Breast epithelium (tissue), 4 donors: ENCODE measurements around the gene PTPRS. TPM values are rescaled to one million over a fixed set of nuclear protein-coding genes. Genes with fewer than 3 reads are reported as not detected.

Experiments
- DNase-seq, 2 donors: peaks; one replicate each; pipeline ENCODE4 v3.0.0-alpha.2; 2019; ENCODE audit warnings: low spot score in 2 of 2
- H3K27ac ChIP-seq, 2 donors: fragments of 200-600 bp; sonication (generic) in 1 of 2; one replicate each; pipeline ENCODE4 v1.5.1; 2016 to 2019; ENCODE audit warnings: mild to moderate bottlenecking in 1 of 2
- H3K27me3 ChIP-seq, 2 donors: fragments of 200-600 bp; sonication (generic) in 1 of 2; one replicate each; pipeline versions ENCODE4 v1.5.1 to v1.6.0; 2017 to 2019; ENCODE audit warnings: control low read depth in 1 of 2, mild to moderate bottlenecking in 1 of 2
- H3K36me3 ChIP-seq: fragments of 200-600 bp; one replicate; pipeline ENCODE4 v1.5.1; 2019
- H3K4me1 ChIP-seq, 2 donors: fragments of 200-600 bp; sonication (generic); one replicate each; pipeline ENCODE4 v1.5.1; 2016 to 2019; ENCODE audit warnings: control low read depth in 1 of 2
- H3K4me3 ChIP-seq, 3 donors: fragments of 200-600 bp; sonication (generic); 1 replicate in 2 of 3; 2 replicates in 1 of 3; pipeline ENCODE4 v1.5.1; 2016 to 2019; ENCODE audit warnings: mild to moderate bottlenecking in 3 of 3, moderate library complexity in 2 of 3
- H3K9me3 ChIP-seq, 2 donors: fragments of 200-600 bp; sonication (generic) in 1 of 2; one replicate each; pipeline ENCODE4 v1.5.1; 2016 to 2019; ENCODE audit warnings: control low read depth in 1 of 2
- POLR2A ChIP-seq: fragments of 450-650 bp; IDR thresholded peaks from one replicate; pipeline ENCODE4 v1.6.1; 2016; ENCODE audit warnings: antibody characterized with exemption, mild to moderate bottlenecking, moderate library complexity
- POLR2AphosphoS5 ChIP-seq, 3 donors: sonication (generic); formaldehyde crosslinking; IDR thresholded peaks; one replicate each; pipeline ENCODE4 v1.6.1; 2017; ENCODE audit warnings: antibody characterized with exemption in 3 of 3
- intact Hi-C: fragments of 100-400 bp; cut with DNase I; formaldehyde crosslinking; loops from one replicate; pipeline ENCODE4 v1.15.1; 2023; ENCODE audit warnings: low total_unique reads
- total RNA-seq, 3 donors: library from RNA; depleted of rRNA; stranded (reverse); fragments of >200 nt; gene quantifications; one replicate each; pipeline ENCODE4 v1.1.0, GENCODE V29; 2016
- TF ChIP-seq, protein P1 (sequence below), 3 donors: fragments of 450-650 bp; IDR thresholded peaks; one replicate each; pipeline ENCODE4 v1.5.1; 2016 to 2017; ENCODE audit warnings: antibody characterized with exemption in 3 of 3, mild to moderate bottlenecking in 3 of 3, moderate library complexity in 3 of 3

PTPRS gene
- total RNA-seq, 3 donors from 2014 or later, result 111 to 603 (median 114) TPM

DNA sequence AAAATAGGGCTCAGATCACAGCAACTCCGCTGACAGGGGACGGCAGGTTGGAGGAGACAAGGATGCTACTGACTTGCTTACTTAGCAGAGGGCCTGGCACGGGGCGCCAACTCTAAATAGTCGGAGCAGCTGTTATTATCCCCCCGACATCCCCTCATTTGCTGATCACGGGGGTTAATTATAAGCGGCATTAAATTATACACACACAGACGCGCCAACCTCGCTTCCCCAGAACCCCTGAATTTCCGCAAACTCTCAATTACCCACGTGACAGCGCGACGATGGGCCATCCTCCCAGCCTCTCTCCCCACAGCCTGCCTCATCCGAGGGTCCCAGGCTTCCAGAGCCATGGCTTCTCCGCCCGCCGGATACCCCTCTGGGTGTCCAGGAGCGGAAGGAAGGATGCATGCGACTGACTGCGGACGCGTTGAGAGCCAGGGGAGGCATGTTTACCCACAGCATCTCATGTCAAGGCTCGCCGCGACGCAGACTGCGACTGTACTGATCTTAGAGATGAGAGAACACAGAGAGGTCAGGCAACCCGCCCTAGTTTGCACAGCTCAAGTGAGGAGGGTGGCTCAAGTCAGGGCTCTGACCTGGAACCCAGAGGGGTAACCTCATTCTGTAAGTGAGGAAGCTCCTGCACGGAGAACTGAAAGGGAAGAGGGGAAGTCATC is 5.7 kb downstream of the PTPRS start:
- TF ChIP-seq, protein P1, sequence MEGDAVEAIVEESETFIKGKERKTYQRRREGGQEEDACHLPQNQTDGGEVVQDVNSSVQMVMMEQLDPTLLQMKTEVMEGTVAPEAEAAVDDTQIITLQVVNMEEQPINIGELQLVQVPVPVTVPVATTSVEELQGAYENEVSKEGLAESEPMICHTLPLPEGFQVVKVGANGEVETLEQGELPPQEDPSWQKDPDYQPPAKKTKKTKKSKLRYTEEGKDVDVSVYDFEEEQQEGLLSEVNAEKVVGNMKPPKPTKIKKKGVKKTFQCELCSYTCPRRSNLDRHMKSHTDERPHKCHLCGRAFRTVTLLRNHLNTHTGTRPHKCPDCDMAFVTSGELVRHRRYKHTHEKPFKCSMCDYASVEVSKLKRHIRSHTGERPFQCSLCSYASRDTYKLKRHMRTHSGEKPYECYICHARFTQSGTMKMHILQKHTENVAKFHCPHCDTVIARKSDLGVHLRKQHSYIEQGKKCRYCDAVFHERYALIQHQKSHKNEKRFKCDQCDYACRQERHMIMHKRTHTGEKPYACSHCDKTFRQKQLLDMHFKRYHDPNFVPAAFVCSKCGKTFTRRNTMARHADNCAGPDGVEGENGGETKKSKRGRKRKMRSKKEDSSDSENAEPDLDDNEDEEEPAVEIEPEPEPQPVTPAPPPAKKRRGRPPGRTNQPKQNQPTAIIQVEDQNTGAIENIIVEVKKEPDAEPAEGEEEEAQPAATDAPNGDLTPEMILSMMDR (IDR thresholded peaks at IDR 0.05), result no peak
- TF ChIP-seq POLR2A (no peak), POLR2AphosphoS5 (IDR thresholded peaks at IDR 0.05) (no peak)
- H3K9me3 ChIP-seq, result no peaks in the 10 kb centered on the region
- peaks cover 3 to 32% of the 10 kb centered on the region in 2 donors for H3K27me3 ChIP-seq
- no peak overlapping the region for H3K4me3 ChIP-seq
- H3K36me3 ChIP-seq, result no peaks in the 10 kb centered on the region
- H3K27ac ChIP-seq, result no peak overlapping the region
- intact Hi-C loops, result no loop called here
- DNase-seq, result no peak
- H3K4me1 ChIP-seq, result peaks cover 0 to 6% of the 10 kb centered on the region in 2 donors

DNA sequence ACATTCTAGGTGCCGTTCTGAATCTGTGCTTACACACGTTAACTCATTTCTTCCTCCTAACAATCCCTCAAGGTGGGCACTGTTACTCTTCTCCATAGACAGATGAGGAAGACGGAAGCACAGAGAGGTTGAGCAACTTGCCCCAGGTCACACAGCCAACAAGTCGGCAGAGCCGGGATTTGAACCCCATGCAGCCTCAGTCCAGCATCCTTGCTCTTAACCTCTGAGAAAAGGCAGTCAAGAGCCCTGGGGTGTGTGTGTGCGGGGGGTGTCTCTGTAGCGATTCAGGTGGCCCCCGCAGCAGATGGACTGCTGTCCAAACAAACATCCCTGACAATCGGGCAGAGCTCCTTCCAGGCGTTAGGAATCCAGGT is 6.3 kb downstream of the PTPRS start:
- Histone ChIP-seq H3K9me3 (no peaks in the 10 kb centered on the region), H3K4me1 (peaks cover 0 to 2% of the 10 kb centered on the region in 2 donors), H3K36me3 (no peaks in the 10 kb centered on the region), H3K27me3 (peaks cover 3 to 26% of the 10 kb centered on the region in 2 donors), H3K4me3 (no peak overlapping the region), H3K27ac (no peak overlapping the region)
- intact Hi-C loops, result no loop called here
- no peak for DNase-seq
- TF ChIP-seq POLR2A, result no peak
- TF ChIP-seq, protein P1 (IDR thresholded peaks at IDR 0.05), result no peak
- no peak for TF ChIP-seq POLR2AphosphoS5 (IDR thresholded peaks at IDR 0.05)

DNA sequence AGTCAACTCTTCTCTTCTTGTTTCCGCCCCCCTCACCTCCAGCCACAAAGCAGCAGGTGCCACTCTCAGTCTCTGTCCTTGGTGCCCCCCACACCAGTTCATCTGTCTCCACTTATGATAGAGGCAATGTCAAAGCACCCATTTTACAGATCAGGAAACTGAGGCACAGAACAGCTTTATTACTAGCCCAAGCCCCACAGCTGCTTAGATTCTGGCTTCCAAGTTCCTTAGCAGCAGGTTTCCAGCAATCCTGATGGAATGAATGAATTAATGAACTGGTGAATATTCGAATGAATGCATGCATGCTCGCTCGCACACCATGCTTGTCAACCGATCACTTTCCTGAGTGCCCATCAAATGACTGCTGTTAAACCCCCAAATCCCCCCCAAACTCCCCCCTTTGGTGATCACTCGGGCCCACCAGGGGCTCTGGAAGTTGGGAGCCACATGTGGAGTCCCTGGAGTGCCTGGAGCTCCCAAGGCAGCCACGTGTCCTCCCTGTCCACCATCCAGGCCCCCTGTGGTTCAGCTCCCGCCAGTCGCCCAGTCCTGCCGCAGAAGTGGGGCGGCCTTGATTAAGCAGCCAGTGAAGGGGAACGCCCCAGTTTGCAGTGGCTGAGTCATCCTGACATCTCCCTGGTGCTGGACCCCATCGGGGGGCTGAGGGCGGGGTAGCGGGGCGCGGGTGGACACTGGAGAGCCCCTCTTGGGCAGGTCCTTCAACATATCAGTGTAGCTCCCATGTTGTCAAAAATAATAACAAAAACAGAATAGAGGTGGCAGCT is 6.8 kb downstream of the PTPRS start:
- intact Hi-C loops, result no loop called here
- peaks cover 3 to 21% of the 10 kb centered on the region in 2 donors for H3K27me3 ChIP-seq
- no peak overlapping the region for H3K27ac ChIP-seq
- H3K9me3 ChIP-seq, result no peaks in the 10 kb centered on the region
- no peaks in the 10 kb centered on the region for H3K36me3 ChIP-seq
- DNase-seq, result no peak
- TF ChIP-seq, protein P1 (IDR thresholded peaks at IDR 0.05), result no peak
- no peak for TF ChIP-seq POLR2A
- no peak for TF ChIP-seq POLR2AphosphoS5 (IDR thresholded peaks at IDR 0.05)
- no peak overlapping the region for H3K4me3 ChIP-seq
- H3K4me1 ChIP-seq, result no peaks in the 10 kb centered on the region

DNA sequence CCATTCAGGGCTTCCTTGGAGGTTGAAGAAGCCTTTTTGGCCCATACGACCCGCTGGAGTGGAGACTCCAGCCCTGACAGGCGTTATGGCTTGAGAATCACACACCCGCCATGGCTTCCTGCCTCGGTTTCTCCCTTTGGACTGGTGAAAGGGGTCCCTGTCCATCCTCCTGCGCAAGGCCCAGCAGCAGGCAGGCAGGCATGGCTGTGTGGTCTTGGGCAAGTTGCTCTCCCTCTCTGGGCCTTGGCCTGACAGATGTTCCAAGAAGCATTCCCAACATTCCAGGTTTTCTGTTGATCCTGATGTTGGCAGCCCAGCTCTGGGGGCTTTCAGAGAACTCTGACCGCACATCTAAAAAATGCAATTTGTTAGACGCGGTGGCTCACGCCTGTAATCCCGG is 8.1 kb downstream of the PTPRS start:
- H3K27ac ChIP-seq, result no peak overlapping the region
- no peak for DNase-seq
- no peak overlapping the region for H3K4me3 ChIP-seq
- H3K9me3 ChIP-seq, result no peaks in the 10 kb centered on the region
- peaks cover 0 to 8% of the 10 kb centered on the region in 2 donors for H3K27me3 ChIP-seq
- TF ChIP-seq, protein P1 (IDR thresholded peaks at IDR 0.05), result no peak
- TF ChIP-seq POLR2A (no peak), POLR2AphosphoS5 (IDR thresholded peaks at IDR 0.05) (no peak)
- H3K4me1 ChIP-seq, result no peaks in the 10 kb centered on the region
- H3K36me3 ChIP-seq, result no peaks in the 10 kb centered on the region
- intact Hi-C loops, result no loop called here

DNA sequence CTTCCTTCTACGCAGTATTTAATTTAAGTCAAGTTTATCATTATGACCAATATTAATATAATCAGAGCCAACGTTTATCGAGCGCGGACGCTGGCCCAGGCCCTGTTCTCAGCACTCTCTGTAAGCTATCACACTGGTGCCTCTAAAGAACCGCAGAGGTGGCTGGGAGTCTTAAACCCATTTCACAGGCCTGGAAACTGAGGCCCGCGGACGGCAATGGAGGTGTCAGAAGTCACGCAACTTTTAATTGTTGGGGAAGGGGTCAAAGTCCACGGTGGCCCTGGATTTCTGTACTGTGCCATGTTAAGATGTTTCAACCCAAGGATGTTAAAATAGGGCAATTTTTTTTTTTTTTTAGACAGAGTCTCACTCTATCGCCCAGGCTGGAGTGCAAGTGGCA is 8.8 kb downstream of the PTPRS start:
- peaks cover 0 to 3% of the 10 kb centered on the region in 2 donors for H3K27me3 ChIP-seq
- H3K9me3 ChIP-seq, result no peaks in the 10 kb centered on the region
- no peaks in the 10 kb centered on the region for H3K4me1 ChIP-seq
- no peaks in the 10 kb centered on the region for H3K36me3 ChIP-seq
- intact Hi-C loops, result no loop called here
- H3K27ac ChIP-seq, result no peak overlapping the region
- TF ChIP-seq, protein P1 (IDR thresholded peaks at IDR 0.05), result no peak
- TF ChIP-seq POLR2AphosphoS5 (IDR thresholded peaks at IDR 0.05), result no peak
- no peak for TF ChIP-seq POLR2A
- DNase-seq, result no peak
- H3K4me3 ChIP-seq, result no peak overlapping the region
